GM12891 (cell line): ENCODE measurements around the gene LRRC38.

Experiments used
- PAX5 ChIP-seq: IDR thresholded peaks from 2 replicates; pipeline ENCODE4 v1.6.1; 2011; ENCODE audit warnings: low read length, moderate library complexity, mild to moderate bottlenecking; ENCODE audit not compliant: insufficient read depth, severe bottlenecking
- POLR2A ChIP-seq: IDR thresholded peaks from 2 replicates; pipeline ENCODE4 v1.6.1; 2011; ENCODE audit warnings: low read depth, low read length, control low read depth
- POLR2AphosphoS5 ChIP-seq: IDR thresholded peaks from 2 replicates; pipeline ENCODE4 v1.6.1; 2011; ENCODE audit warnings: low read depth, low read length, control low read depth
- POU2F2 ChIP-seq: IDR thresholded peaks from 2 replicates; pipeline ENCODE4 v1.6.1; 2011; ENCODE audit warnings: low read depth, mild to moderate bottlenecking, control low read depth, low read length, moderate library complexity
- SPI1 ChIP-seq: IDR thresholded peaks from 2 replicates; pipeline ENCODE4 v1.6.1; 2011; ENCODE audit warnings: low read depth, low read length, control low read depth
- TAF1 ChIP-seq: IDR thresholded peaks from 2 replicates; pipeline ENCODE4 v1.6.1; 2011; ENCODE audit warnings: low read depth, low read length, control low read depth

DNA sequence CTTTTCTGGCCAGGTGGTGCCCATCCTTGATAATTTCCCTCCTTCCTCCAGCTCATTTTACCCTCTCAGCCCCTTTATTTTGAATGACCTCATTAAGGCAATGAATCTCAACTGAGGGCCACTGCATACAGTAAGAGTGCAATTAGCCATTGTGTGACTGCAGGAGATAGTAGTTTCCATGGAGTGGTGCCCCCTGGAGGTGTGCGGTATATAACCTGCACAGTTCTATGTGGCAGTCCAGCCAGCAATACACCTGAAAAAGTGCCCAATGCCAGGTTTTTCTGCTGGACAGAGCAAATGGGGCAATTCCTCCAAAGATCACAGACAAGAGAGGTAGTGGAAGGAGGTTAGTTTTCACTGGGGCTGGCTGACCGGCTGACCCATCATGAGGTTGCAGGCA is 25.9 kb upstream of the LRRC38 start:
- TF ChIP-seq POLR2A (no peak), POLR2AphosphoS5 (no peak), SPI1 (no peak), TAF1 (no peak), PAX5 (no peak), POU2F2 (no peak)
